ENCODE measurements around the gene DCLRE1B. TPM values are rescaled to one million over a fixed set of nuclear protein-coding genes. Genes with fewer than 3 reads are reported as not detected.

The DCLRE1B gene
- total and polyA plus RNA-seq, 12 donors: 1.1 to 6.1 (median 3.8) TPM

DNA sequence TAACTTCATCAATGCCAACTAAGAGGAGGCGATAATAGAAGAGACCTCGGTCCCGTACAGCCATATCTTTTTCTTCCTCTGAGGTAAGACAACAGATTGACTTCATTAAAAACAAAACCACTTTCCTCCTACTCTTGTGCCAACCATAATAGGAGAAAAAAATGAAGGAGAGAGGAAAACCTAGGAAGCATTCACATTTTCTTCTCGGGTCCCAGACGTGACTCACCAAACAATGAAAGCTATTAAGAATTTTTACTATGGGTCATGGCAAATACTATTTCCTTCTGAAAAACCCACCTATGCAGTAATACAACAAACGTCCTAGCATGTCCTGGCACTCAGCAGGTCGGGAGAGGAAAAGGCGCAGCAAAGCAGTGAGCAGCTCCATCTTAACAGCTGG is 9.2 kb upstream of the DCLRE1B start:
- H3K9me3 ChIP-seq (replicated peaks in 1 of 3): no peaks in the 10 kb centered on the region
- peaks cover 0 to 55% of the 10 kb centered on the region in 2 donors for H3K36me3 ChIP-seq (replicated peaks in 1 of 2)
- no peaks in the 10 kb centered on the region for H3K27me3 ChIP-seq
- no peak overlapping the region for H3K4me3 ChIP-seq
- DNase-seq: no peak
- no peak for TF ChIP-seq POLR2A (IDR thresholded peaks at IDR 0.05)
- TF ChIP-seq CTCF (IDR thresholded peaks at IDR 0.05): no peak
- intact Hi-C loops (cut with DNase I): no loop called here
- no peak overlapping the region for H3K27ac ChIP-seq
- WGBS, 4 donors: 86 to 96% (median 92%) methylated on average over 8 of the region's 8 CpGs
- H3K4me1 ChIP-seq (replicated peaks in 1 of 2): peaks cover 0 to 14% of the 10 kb centered on the region in 2 donors

GRCh38 chr1:113898241-113898814 is 6.8 kb upstream of the DCLRE1B start:
- Histone ChIP-seq H3K27me3 (no peaks in the 10 kb centered on the region), H3K27ac (no peak overlapping the region), H3K36me3 (replicated peaks in 1 of 2) (peaks cover 0 to 60% of the 10 kb centered on the region in 2 donors), H3K9me3 (replicated peaks in 1 of 3) (no peaks in the 10 kb centered on the region), H3K4me3 (no peak overlapping the region), H3K4me1 (replicated peaks in 1 of 2) (peaks cover 0 to 23% of the 10 kb centered on the region in 2 donors)
- TF ChIP-seq CTCF (IDR thresholded peaks at IDR 0.05) (no peak), POLR2A (IDR thresholded peaks at IDR 0.05) (no peak)
- no peak for DNase-seq
- 95 to 100% (median 99%) methylated on average over 1 of the region's 1 CpG for WGBS, 4 donors
- intact Hi-C loops (cut with DNase I): no loop called here

DNA sequence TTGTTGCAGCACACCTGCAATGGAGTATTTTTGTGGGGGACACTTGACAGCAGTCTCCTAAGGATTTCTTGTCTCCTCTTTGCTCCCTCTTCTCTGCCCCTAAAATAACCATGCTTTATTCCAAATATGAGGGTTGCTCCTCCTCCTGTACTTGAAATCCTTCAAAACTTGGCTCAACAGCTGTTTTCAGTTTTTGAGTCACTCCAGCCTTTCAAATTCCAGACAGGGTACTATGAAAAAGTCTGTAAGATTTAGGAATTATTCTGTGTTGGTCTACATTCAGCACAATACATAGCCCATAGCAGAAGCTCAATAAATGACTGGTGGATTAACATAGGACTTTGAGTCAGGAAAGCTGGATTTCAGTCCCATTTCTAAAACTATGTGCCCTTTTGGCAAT is 6.0 kb upstream of the DCLRE1B start:
- no peak for TF ChIP-seq POLR2A (IDR thresholded peaks at IDR 0.05)
- no peak for TF ChIP-seq CTCF (IDR thresholded peaks at IDR 0.05)
- DNase-seq: no peak
- H3K27ac ChIP-seq: peak overlapping the region in 1 of 5 donors; percentile 10
- intact Hi-C loops (cut with DNase I): no loop called here
- no peaks in the 10 kb centered on the region for H3K27me3 ChIP-seq
- no peak overlapping the region for H3K4me3 ChIP-seq
- peaks cover 0 to 60% of the 10 kb centered on the region in 2 donors for H3K36me3 ChIP-seq (replicated peaks in 1 of 2)
- H3K9me3 ChIP-seq (replicated peaks in 1 of 3): no peaks in the 10 kb centered on the region
- H3K4me1 ChIP-seq (replicated peaks in 1 of 2): peaks cover 0 to 28% of the 10 kb centered on the region in 2 donors

GRCh38 chr1:113901191-113901590 is 3.9 kb upstream of the DCLRE1B start:
- H3K27me3 ChIP-seq: no peaks in the 10 kb centered on the region
- WGBS, 4 donors: 62 to 90% (median 72%) methylated on average over 3 of the region's 3 CpGs
- H3K27ac ChIP-seq: no peak overlapping the region
- H3K4me3 ChIP-seq: no peak overlapping the region
- no peak for TF ChIP-seq POLR2A (IDR thresholded peaks at IDR 0.05)
- no peak for TF ChIP-seq CTCF (IDR thresholded peaks at IDR 0.05)
- no peak for DNase-seq
- H3K9me3 ChIP-seq (replicated peaks in 1 of 3): no peaks in the 10 kb centered on the region
- peaks cover 0 to 46% of the 10 kb centered on the region in 2 donors for H3K36me3 ChIP-seq (replicated peaks in 1 of 2)
- intact Hi-C loops (cut with DNase I): no loop called here
- H3K4me1 ChIP-seq (replicated peaks in 1 of 2): peaks cover 5 to 36% of the 10 kb centered on the region in 2 donors
